GM18870 (cell line): Measurements from ENCODE around the gene GPR156.
"Not testable (repeated sequence)": the region's sequence is repeated elsewhere in the genome, so short reads cannot be mapped to it uniquely, and the experiment has no call there.

ENCODE experiments used
- ATAC-seq: cut with Tn5 transposase; IDR thresholded peaks from one replicate; pipeline ENCODE4 v1.9.1; 2021; ENCODE audit warnings: moderate library complexity; ENCODE audit not compliant: unreplicated experiment

GPR156 gene

DNA sequence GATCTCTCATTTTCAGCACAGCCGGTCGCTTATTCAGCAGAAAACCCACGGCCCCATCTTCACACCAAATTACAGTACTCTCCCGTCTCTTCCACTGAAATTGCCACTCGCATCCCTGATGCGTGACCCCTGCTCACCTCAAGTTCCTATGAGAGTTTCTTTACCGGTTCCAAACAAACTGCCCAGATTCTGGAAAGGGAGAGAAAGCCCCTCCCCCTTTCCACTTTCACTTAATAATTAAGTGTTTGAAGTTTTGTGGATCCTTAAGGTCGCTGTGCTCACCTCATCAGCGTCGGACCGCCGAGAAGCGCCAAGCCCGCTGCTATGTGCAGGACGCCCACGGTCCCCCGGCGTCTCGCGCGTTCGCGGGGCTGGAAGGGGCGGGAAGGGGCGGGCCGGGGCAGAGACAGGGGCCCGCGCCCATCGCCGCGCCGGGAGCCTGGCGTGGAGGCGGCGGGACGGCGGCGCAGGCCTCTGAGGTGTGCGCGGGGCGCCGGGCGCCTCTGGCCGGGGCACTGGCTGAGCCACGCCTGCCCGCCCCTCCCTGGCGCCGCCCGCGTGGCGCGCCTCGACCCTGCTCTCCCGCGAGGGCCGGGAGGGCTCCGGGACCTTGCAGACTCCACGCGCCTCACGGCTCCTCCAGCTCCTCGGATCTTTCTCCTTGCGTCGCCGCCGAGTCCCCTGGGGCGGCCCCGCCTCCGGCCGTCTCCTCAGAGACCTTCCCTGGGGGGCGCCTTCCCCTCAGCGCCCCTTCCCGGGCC, at the start of gene GPR156:
GPR156 (minus strand) TSS at position 476 of the 761 bp plus-strand sequence. CDS start 41,124 bp downstream, outside the sequence.
- ATAC-seq, result no peak

DNA sequence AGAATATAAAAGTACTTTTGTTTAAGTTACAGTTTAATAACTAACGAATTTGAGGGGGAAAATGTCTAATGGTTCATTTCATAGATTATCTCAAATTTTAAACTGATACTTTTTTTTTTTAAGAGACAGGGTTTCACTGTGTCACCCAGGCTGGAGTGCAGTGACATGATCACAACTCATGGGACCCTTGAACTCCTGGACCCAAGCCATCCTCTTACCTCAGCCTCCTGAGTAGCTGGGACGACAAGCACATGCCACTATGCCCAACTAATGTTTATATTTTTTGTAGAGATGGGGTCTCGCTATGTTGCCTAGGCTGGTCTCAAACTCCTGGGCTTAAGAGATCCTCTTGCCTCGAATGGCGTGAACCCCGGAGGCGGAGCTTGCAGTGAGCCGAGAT, 47.6 kb upstream of the GPR156 start:
- no peak for ATAC-seq

DNA sequence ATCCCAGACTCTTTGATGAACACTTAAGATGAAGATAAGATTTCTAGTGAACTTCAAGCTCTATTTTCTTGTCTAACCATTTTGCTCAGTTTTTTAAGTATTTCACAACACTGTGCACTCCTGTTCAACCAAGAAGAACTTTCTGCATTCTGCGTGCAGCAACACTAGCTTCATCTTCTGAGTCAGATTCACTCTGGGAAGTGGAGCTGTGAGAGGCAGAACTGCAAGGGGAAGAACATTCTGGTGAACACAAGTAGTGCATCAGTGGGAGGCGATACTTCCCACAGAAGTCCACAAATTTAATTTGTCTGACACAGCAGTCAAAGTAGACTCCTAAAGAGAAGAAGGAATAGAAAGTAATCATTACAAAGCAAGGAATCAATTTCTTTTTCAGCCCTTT, 46.1 kb upstream of the GPR156 start:
- no peak for ATAC-seq

DNA sequence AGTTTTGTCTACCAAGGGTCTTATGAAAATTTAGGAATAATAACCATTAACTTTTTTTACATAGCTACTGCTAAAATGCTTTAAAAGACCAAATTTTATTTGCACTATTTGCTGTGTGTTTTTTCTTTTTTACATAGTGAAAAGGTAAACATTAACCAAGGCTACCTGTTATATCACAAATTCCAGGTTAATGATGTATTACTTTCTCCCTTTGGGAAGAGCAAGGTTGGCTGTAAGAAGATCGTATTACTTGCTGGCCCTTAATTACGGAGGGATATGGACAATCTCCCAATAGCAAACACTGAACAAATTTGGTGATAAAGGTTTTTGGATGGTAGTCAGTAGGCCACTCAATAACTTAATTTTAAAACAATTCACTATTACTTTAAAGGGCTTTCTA, 41.8 kb upstream of the GPR156 start:
- no peak for ATAC-seq

DNA sequence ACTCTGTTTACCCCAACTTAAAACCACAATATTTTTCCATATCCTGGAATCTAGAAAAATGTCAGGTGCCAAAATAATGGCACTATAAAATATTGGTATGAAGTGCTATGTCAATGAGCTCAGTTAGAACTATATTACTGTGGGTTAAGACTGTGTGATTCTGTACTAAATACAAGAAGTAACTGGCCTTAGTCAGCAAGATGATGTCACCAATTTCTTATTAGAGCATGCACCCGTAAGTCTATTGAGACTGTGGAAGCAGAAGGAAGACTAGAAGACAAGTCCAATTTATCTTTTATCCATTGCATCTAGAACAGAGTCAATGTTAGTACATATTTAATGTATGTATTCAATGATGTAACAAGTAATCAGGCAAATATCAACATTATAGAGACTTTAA, 39.2 kb upstream of the GPR156 start:
- ATAC-seq, result no peak

- ATAC-seq, result not testable (repeated sequence)
These were observed 38.7 kb upstream of the GPR156 start for GRCh38 chr3:120323761-120324160.

- ATAC-seq, result no peak
These were observed 27.1 kb upstream of the GPR156 start for GRCh38 chr3:120311863-120312794.

DNA sequence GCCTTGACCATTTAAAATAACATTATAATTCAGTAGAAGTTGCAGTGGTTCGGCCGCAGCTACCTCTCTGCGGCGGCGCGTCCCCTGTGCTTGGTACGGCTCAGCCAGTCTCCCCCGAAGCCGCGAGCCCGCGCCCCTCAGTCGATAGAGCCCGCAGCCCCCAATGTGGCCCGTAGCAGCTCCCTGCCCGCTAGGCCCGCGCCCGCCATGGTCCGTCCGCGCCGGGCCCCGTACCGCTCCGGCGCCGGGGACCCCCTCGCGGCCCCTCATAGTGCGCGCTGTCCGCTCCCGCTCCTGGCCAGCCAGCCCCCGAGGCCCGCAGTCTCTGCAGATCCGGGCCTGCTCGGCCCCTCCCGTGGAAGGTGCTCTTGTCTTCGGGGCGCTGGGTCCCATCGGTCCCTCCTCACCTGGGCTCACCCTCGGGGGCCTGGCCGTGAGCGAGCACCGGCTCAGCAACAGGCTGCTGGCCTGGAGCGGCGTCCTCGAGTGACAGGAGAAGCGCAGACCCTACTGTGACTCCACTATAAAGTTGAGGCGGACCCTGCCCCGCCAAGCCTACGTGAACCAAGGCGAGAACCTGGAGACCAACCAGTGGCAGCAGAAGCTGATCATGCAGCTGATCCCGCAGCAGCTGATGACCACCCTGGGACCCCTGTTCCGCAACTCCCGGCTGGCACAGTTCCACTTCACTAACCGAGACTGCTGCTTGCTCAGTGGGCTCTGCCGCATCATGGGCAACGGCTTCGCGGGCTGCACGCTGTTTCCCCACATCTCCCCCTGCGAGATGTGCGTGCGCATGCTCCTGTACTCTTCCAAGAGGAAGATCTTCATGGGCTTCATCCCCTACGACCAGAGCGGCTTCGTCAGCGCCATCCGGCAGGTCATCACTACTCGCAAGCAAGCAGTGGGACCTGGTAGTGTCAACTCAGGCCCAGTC, 21.8 kb upstream of the GPR156 start:
- no peak for ATAC-seq

GRCh38 chr3:120304616-120305015, 19.6 kb upstream of the GPR156 start:
- ATAC-seq, result no peak

DNA sequence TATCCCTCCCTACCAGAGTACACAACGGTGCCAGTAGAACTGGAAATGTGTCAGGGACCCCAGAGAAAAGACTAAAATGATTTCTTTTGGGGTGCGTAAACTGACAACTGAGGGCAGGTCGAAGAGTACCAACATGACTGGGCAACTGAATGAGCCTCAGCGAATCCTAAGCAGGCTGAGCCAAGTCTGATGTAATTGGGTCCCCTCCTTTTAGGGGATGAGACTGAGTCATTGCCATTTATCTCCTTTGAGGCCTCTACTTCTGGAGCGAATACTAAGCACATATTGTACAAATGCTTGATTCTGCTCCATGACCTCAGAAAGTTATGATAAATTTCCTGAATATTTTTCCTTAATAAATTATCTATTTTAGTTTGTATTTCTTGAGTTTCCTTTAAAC, 17.3 kb upstream of the GPR156 start:
- ATAC-seq, result no peak

DNA sequence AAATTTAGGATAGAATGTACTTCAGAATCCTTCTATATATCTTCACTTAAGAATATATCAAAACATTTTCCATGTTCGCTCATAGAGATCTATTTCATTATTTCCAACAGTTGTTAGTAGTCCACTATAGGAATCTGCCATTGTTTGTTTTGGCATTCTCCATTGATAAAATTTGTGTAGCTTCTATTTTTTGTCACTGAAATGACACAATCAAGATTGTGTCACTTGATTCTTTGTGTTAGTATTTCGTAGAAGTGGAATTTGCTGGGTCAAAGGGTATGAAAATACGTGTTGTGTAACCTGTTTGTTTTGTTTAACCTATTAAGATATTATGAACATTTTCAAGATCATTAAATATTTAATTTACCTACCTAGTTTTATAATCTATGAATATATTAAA, 15.9 kb upstream of the GPR156 start:
- ATAC-seq, result no peak

- ATAC-seq, result no peak
These were observed 14.4 kb upstream of the GPR156 start for GRCh38 chr3:120299403-120299802.

DNA sequence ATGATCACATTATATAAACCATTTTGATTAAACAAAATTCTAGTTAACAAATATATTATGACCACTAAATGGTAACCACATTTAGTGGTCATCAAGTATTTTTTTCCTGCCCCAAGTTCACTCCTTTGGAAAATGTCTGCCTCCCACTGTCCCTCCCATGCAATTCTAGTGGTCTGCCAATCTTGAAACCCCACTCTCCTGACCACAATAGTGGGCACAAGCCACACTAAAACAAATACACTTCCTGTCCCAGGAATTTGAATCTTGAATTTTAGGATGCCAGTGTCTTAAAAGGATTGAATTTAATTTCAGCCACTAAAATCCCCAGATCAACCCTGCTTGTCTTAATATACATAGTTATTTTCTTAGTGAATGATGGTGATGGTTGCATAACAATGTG, 14.0 kb upstream of the GPR156 start:
- no peak for ATAC-seq

- not testable (repeated sequence) for ATAC-seq
These were observed 6.5 kb upstream of the GPR156 start for GRCh38 chr3:120291552-120291951.

DNA sequence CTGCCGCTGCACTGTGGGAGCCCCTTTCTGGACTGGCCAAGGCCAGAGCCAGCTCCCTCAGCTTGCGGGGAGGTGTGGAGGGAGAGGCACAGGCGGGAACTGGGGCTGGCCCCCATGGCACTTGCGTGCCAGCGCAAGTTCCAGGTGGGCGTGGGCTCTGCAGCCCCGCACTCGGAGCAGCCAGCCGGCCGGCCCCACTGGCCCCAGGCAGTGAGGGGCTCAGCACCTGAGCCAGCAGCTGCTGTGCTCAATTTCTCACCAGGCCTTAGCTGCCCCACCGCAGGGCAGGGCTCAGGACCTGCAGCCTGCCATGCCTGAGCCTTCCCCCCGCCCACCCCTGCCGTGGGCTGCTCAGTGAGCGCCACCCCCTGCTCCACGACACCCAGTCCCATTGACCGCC, 4.6 kb upstream of the GPR156 start:
- no peak for ATAC-seq

GRCh38 chr3:120286465-120286864, 1.4 kb upstream of the GPR156 start:
- ATAC-seq, result no peak

- no peak for ATAC-seq
These were observed 453 bp upstream of the GPR156 start for GRCh38 chr3:120285508-120285841.

GRCh38 chr3:120281261-120281660, 3.8 kb downstream of the GPR156 start:
- no peak for ATAC-seq

GRCh38 chr3:120280566-120280965, 4.5 kb downstream of the GPR156 start:
- ATAC-seq, result no peak

DNA sequence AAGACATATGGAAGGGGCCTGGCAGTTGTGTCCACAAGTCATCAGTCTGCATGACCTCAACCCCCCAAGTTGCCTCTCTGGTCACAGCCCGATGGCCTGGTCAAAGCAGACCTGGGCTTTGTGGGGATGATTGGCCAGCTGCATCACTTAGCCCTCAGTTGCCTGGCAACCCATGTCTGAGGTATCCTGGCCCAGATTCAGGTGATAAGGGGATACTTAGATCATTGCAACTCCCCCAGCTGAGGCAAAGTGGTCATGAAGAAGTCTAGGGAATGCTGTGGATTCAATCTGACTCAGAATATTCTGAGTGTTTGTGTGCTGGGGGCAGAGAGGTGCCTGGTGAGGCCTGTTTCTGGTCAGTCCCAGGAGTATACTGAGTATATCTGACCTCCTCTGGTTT, 5.0 kb downstream of the GPR156 start:
- ATAC-seq, result no peak

GRCh38 chr3:120276767-120277166, 8.3 kb downstream of the GPR156 start:
- ATAC-seq, result no peak
